H9 (cell line): Measurements from ENCODE around the gene RTP2. TPM values are rescaled to one million over a fixed set of nuclear protein-coding genes. Genes with fewer than 3 reads are reported as not detected.

Experiments
- DNase-seq: peaks from one replicate; pipeline ENCODE4 v3.0.0-alpha.2; 2017
- H2AFZ ChIP-seq: one replicate; pipeline ENCODE4 v1.6.1; 2013; ENCODE audit warnings: mild to moderate bottlenecking, low read length, control low read depth, moderate library complexity
- H2AK5ac ChIP-seq: 2 replicates; pipeline ENCODE4 v1.6.1; 2013; ENCODE audit warnings: low read length, control low read depth, mixed read lengths; ENCODE audit not compliant: insufficient read length
- H2BK120ac ChIP-seq: one replicate; pipeline ENCODE4 v1.6.1; 2013; ENCODE audit warnings: low read depth, mild to moderate bottlenecking, low read length, control low read depth, inconsistent platforms; ENCODE audit not compliant: poor library complexity, severe bottlenecking
- H2BK12ac ChIP-seq: 2 replicates; pipeline ENCODE4 v1.6.1; 2013; ENCODE audit warnings: low read length, control low read depth, mixed read lengths, low read depth; ENCODE audit not compliant: insufficient read length
- H2BK15ac ChIP-seq: 2 replicates; pipeline ENCODE4 v1.6.1; 2013; ENCODE audit warnings: low read depth, low read length, control low read depth
- H2BK20ac ChIP-seq: one replicate; pipeline ENCODE4 v1.6.1; 2013; ENCODE audit warnings: low read depth, mild to moderate bottlenecking, low read length, control low read depth, inconsistent platforms; ENCODE audit not compliant: poor library complexity, severe bottlenecking
- H2BK5ac ChIP-seq: 2 replicates; pipeline ENCODE4 v1.6.1; 2013; ENCODE audit warnings: low read length, control low read depth, mixed read lengths; ENCODE audit not compliant: insufficient read length
- H3K14ac ChIP-seq: 2 replicates; pipeline ENCODE4 v1.6.1; 2013; ENCODE audit warnings: low read length, control low read depth; ENCODE audit not compliant: insufficient read depth
- H3K18ac ChIP-seq: 2 replicates; pipeline ENCODE4 v1.6.1; 2013; ENCODE audit warnings: low read depth, mild to moderate bottlenecking, mixed read lengths, low read length, control low read depth; ENCODE audit not compliant: insufficient read length
- H3K23ac ChIP-seq: 2 replicates; pipeline ENCODE4 v1.6.1; 2013; ENCODE audit warnings: low read length, control low read depth, mixed read lengths, low read depth; ENCODE audit not compliant: insufficient read length
- H3K23me2 ChIP-seq: 2 replicates; pipeline ENCODE4 v1.6.1; 2013; ENCODE audit warnings: low read depth, mild to moderate bottlenecking, mixed read lengths, low read length, control low read depth; ENCODE audit not compliant: insufficient read length, poor library complexity, severe bottlenecking
- H3K27ac ChIP-seq: 2 replicates; pipeline ENCODE4 v1.5.1; 2013; ENCODE audit warnings: low read length, control low read depth, mixed read lengths, low read depth; ENCODE audit not compliant: insufficient read length
- H3K27me3 ChIP-seq: 2 replicates; pipeline ENCODE4 v1.6.1; 2013; ENCODE audit warnings: low read length, control low read depth, inconsistent platforms; ENCODE audit not compliant: insufficient read depth
- H3K4ac ChIP-seq: 2 replicates; pipeline ENCODE4 v1.6.1; 2013; ENCODE audit warnings: low read depth, mild to moderate bottlenecking, control low read depth, inconsistent platforms, low read length, moderate library complexity
- H3K4me1 ChIP-seq: 2 replicates; pipeline ENCODE4 v1.6.1; 2013; ENCODE audit warnings: low read length, control low read depth, inconsistent platforms; ENCODE audit not compliant: insufficient read depth
- H3K4me2 ChIP-seq: 2 replicates; pipeline ENCODE4 v1.6.1; 2013; ENCODE audit warnings: low read length, control low read depth, mixed read lengths; ENCODE audit not compliant: insufficient read length, insufficient read depth
- H3K56ac ChIP-seq: 2 replicates; pipeline ENCODE4 v1.6.1; 2013; ENCODE audit warnings: low read depth, mild to moderate bottlenecking, mixed read lengths, low read length, control low read depth; ENCODE audit not compliant: insufficient read length
- H3K79me1 ChIP-seq: 2 replicates; pipeline ENCODE4 v1.6.1; 2013; ENCODE audit warnings: low read depth, mild to moderate bottlenecking, moderate library complexity, low read length, control low read depth, inconsistent platforms; ENCODE audit not compliant: insufficient read depth, poor library complexity, severe bottlenecking
- H3K79me2 ChIP-seq: 2 replicates; pipeline ENCODE4 v1.6.1; 2013; ENCODE audit warnings: low read length, control low read depth, inconsistent platforms; ENCODE audit not compliant: insufficient read depth
- H3K9ac ChIP-seq: 2 replicates; pipeline ENCODE4 v1.6.1; 2013; ENCODE audit warnings: low read length, control low read depth, mixed read lengths; ENCODE audit not compliant: insufficient read length; ENCODE audit errors: extremely low read depth
- H3K9me3 ChIP-seq: one replicate; pipeline ENCODE4 v1.6.1; 2013; ENCODE audit warnings: low read depth, low read length, inconsistent platforms; ENCODE audit not compliant: control insufficient read depth
- H3T11ph ChIP-seq: one replicate; pipeline ENCODE4 v1.6.1; 2013; ENCODE audit warnings: mild to moderate bottlenecking, low read length, control low read depth, inconsistent platforms
- H4K20me1 ChIP-seq: one replicate; pipeline ENCODE4 v1.6.1; 2013; ENCODE audit not compliant: control insufficient read depth, insufficient read length, insufficient read depth
- H4K5ac ChIP-seq: 2 replicates; pipeline ENCODE4 v1.6.1; 2013; ENCODE audit warnings: low read depth, mild to moderate bottlenecking, mixed read lengths, low read length, control low read depth; ENCODE audit not compliant: insufficient read length
- H4K8ac ChIP-seq: replicated peaks from 2 replicates; pipeline ENCODE4 v1.6.1; 2013; ENCODE audit warnings: low read length, control low read depth, mixed read lengths, low read depth; ENCODE audit not compliant: insufficient read length
- H4K91ac ChIP-seq: 2 replicates; pipeline ENCODE4 v1.6.1; 2013; ENCODE audit warnings: low read depth, mild to moderate bottlenecking, moderate library complexity, mixed read lengths, low read length, control low read depth; ENCODE audit not compliant: insufficient read length
- H3K27ac Mint-ChIP-seq, 3 experiments: 2 replicates in 2 of 3; 3 replicates in 1 of 3; pipeline ENCODE4 v1.8.0; 2020 to 2021; ENCODE audit warnings: mixed read lengths in 3 of 3, mild to moderate bottlenecking in 1 of 3, moderate library complexity in 1 of 3
- H3K27me3 Mint-ChIP-seq: 2 replicates; pipeline ENCODE4 v1.8.0; 2021; ENCODE audit warnings: low read depth, mild to moderate bottlenecking, moderate library complexity, mixed read lengths
- H3K36me3 Mint-ChIP-seq, 3 experiments: 2 replicates in 2 of 3; 3 replicates in 1 of 3; pipeline ENCODE4 v1.8.0; 2020 to 2021; ENCODE audit warnings: low read depth in 3 of 3, mixed read lengths in 3 of 3; ENCODE audit not compliant: insufficient read depth in 1 of 3
- H3K4me1 Mint-ChIP-seq, 2 experiments: 2 replicates each; pipeline ENCODE4 v1.8.0; 2020; ENCODE audit warnings: mixed read lengths in 2 of 2
- H3K4me3 Mint-ChIP-seq, 2 experiments: 2 replicates in 1 of 2; 3 replicates in 1 of 2; pipeline ENCODE4 v1.8.0; 2020 to 2021; ENCODE audit warnings: mild to moderate bottlenecking in 2 of 2, mixed read lengths in 2 of 2, moderate library complexity in 1 of 2
- H3K9me3 Mint-ChIP-seq, 2 experiments: 2 replicates in 1 of 2; 3 replicates in 1 of 2; pipeline ENCODE4 v1.8.0; 2020; ENCODE audit warnings: mild to moderate bottlenecking in 2 of 2, mixed read lengths in 2 of 2, moderate library complexity in 1 of 2
- WGBS: extraction: QIAGEN DNeasy Blood & Tissue Kit; methylation state at CpG from one replicate; pipeline ENCODE4 v1.1.7; 2013; ENCODE audit warnings: missing lambda C conversion rate, low lambda C conversion rate, mixed read lengths; ENCODE audit not compliant: insufficient read length; ENCODE audit errors: extremely low coverage; 5-methylcytosine and 5-hydroxymethylcytosine counted together
- total RNA-seq: library from RNA; stranded (reverse); gene quantifications from 2 replicates; pipeline ENCODE4 v1.2.1, GENCODE V29; 2021
- TF ChIP-seq, protein P1 (sequence below): fragments of 200-600 bp; sonication (generic); conservative IDR thresholded peaks from 3 replicates; pipeline ENCODE4 v1.8.0; 2021; ENCODE audit warnings: antibody characterized with exemption, mild to moderate bottlenecking

Gene RTP2
- total RNA-seq, 1 experiment from 2014 or later = not detected

- H3K9me3 ChIP-seq = no peaks in the 10 kb centered on the region
- H3K18ac ChIP-seq = no peak overlapping the region
- H3K4me3 Mint-ChIP-seq = no peak overlapping the region
- H2BK5ac ChIP-seq = no peak overlapping the region
- no peaks in the 10 kb centered on the region for H3K36me3 Mint-ChIP-seq
- no peaks in the 10 kb centered on the region for H3K79me1 ChIP-seq
- no peaks in the 10 kb centered on the region; a peak in 1 of 5 replicates for H3K9me3 Mint-ChIP-seq
- H3K9ac ChIP-seq = no peak overlapping the region
- H3T11ph ChIP-seq = no peak overlapping the region
- H2BK20ac ChIP-seq = no peak overlapping the region
- H3K14ac ChIP-seq = no peak overlapping the region
- H4K8ac ChIP-seq = no peak overlapping the region
- H3K79me2 ChIP-seq = no peaks in the 10 kb centered on the region
- H3K4me1 Mint-ChIP-seq = peaks cover 7 to 8% of the 10 kb centered on the region in 2 experiments
- H3K23me2 ChIP-seq = no peaks in the 10 kb centered on the region
- peaks cover 13% of the 10 kb centered on the region for H3K27me3 Mint-ChIP-seq
- no peak overlapping the region for H3K4me2 ChIP-seq
- H3K23ac ChIP-seq = no peak overlapping the region
- no peak overlapping the region for H4K91ac ChIP-seq
- H3K4ac ChIP-seq = no peak overlapping the region
- no peak overlapping the region for H2BK120ac ChIP-seq
- no peaks in the 10 kb centered on the region for H3K4me1 ChIP-seq
- H4K20me1 ChIP-seq = no peaks in the 10 kb centered on the region
- no peak overlapping the region for H3K27ac ChIP-seq
- H3K56ac ChIP-seq = no peak overlapping the region
- H4K5ac ChIP-seq = no peak overlapping the region
- no CpG with 5 or more reads among the region's 4 CpGs for WGBS
- H2AFZ ChIP-seq = no peak overlapping the region
- peak; percentile 84 for DNase-seq
- H2BK15ac ChIP-seq = no peak overlapping the region
- H3K27ac Mint-ChIP-seq = peak overlapping the region in 1 of 3 experiments; percentile 60; a peak in 1 of 7 replicates
- no peaks in the 10 kb centered on the region for H3K27me3 ChIP-seq
- H2AK5ac ChIP-seq = no peak overlapping the region
- H2BK12ac ChIP-seq = no peak overlapping the region
- TF ChIP-seq, protein P1, sequence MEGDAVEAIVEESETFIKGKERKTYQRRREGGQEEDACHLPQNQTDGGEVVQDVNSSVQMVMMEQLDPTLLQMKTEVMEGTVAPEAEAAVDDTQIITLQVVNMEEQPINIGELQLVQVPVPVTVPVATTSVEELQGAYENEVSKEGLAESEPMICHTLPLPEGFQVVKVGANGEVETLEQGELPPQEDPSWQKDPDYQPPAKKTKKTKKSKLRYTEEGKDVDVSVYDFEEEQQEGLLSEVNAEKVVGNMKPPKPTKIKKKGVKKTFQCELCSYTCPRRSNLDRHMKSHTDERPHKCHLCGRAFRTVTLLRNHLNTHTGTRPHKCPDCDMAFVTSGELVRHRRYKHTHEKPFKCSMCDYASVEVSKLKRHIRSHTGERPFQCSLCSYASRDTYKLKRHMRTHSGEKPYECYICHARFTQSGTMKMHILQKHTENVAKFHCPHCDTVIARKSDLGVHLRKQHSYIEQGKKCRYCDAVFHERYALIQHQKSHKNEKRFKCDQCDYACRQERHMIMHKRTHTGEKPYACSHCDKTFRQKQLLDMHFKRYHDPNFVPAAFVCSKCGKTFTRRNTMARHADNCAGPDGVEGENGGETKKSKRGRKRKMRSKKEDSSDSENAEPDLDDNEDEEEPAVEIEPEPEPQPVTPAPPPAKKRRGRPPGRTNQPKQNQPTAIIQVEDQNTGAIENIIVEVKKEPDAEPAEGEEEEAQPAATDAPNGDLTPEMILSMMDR = peak; percentile 94
Measured at GRCh38 chr3:187714404-187714979, 12.1 kb upstream of the RTP2 start.
